OCI-LY1 (cell line): ENCODE measurements around the gene OSBPL2.

Experiments used
- EZH2 ChIP-seq: fragments of 200-600 bp; sonication (generic), shearing (Covaris generic); IDR thresholded peaks from 2 replicates; pipeline ENCODE4 v1.8.0; 2017; ENCODE audit warnings: borderline replicate concordance, mixed run types, mild to moderate bottlenecking, antibody characterized with exemption, low read length, moderate library complexity, mixed read lengths
- TF ChIP-seq, protein P1 (sequence below): fragments of 200-600 bp; sonication (generic), shearing (Covaris generic); IDR thresholded peaks from 2 replicates; pipeline ENCODE4 v1.5.1; 2017; ENCODE audit warnings: mild to moderate bottlenecking, antibody characterized with exemption, low read length, moderate library complexity, mixed read lengths

- TF ChIP-seq, protein P1, sequence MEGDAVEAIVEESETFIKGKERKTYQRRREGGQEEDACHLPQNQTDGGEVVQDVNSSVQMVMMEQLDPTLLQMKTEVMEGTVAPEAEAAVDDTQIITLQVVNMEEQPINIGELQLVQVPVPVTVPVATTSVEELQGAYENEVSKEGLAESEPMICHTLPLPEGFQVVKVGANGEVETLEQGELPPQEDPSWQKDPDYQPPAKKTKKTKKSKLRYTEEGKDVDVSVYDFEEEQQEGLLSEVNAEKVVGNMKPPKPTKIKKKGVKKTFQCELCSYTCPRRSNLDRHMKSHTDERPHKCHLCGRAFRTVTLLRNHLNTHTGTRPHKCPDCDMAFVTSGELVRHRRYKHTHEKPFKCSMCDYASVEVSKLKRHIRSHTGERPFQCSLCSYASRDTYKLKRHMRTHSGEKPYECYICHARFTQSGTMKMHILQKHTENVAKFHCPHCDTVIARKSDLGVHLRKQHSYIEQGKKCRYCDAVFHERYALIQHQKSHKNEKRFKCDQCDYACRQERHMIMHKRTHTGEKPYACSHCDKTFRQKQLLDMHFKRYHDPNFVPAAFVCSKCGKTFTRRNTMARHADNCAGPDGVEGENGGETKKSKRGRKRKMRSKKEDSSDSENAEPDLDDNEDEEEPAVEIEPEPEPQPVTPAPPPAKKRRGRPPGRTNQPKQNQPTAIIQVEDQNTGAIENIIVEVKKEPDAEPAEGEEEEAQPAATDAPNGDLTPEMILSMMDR = no peak
- TF ChIP-seq EZH2 = no peak
Measured at GRCh38 chr20:62274332-62274950, 36.1 kb downstream of the OSBPL2 start.
